ENCODE results near the gene ST8SIA4. TPM values are rescaled to one million over a fixed set of nuclear protein-coding genes. Genes with fewer than 3 reads are reported as not detected.

Gene ST8SIA4
- total and polyA plus RNA-seq, 10 of the 15 experiments (the other 5 are each of a cell fraction or from before 2014, with no cell fraction given): 4.4 to 30.9 (median 19.5) TPM

- H3K27me3 ChIP-seq (replicated peaks in 1 of 2; ENCODE audit: control insufficient read depth in 2 of 2, insufficient read depth in 2 of 2, low read length in 1 of 2): no peaks in the 10 kb centered on the region
- ChIA-PET POLR2A (no interaction called here), RAD21 (ENCODE audit: unreplicated experiment) (interaction anchor here (1.4 kb wide), 1 partner anchor 22 kb away, joined by 4 read pairs; no protein-coding TSS in a partner anchor), SMC1A (ENCODE audit: uncharacterized antibody, unreplicated experiment) (interaction anchor here (0.5 to 1.2 kb wide), 4 partner anchors 9 to 16 kb away, joined by 3 read pairs; no protein-coding TSS in a partner anchor), CTCF (no interaction called here)
- 0 out of 2 replicates have a peak overlapping the region, but pooled peaks have one; percentile 4 for H2AFZ ChIP-seq (ENCODE audit: control insufficient read depth, low read depth, low read length)
- intact Hi-C loops (cut with micrococcal nuclease; ENCODE audit: unreplicated experiment) (no loop called here), in situ Hi-C loops (cut with MboI) (no loop called here)
- peaks cover 4% of the 10 kb centered on the region; the same call in 2 of the 3 replicates for H3K9me3 ChIP-seq (replicated peaks; ENCODE audit: control insufficient read depth, insufficient read depth, low read length)
- H3K4me1 ChIP-seq (ENCODE audit: control insufficient read depth, insufficient read depth, low read length): no peaks in the 10 kb centered on the region
- FAIRE-seq (peak; percentile 57), DNase-seq (ENCODE audit: low read depth, low spot score) (no peak), ATAC-seq (peak; percentile 65)
- TF ChIP-seq IRF5 (IDR thresholded peaks at IDR 0.05; ENCODE audit: borderline replicate concordance) (no peak), SPI1 (IDR thresholded peaks at IDR 0.05; ENCODE audit: borderline replicate concordance, insufficient read depth, low read depth, low read length) (peak; percentile 68; the same call in 1 of the 2 replicates)
- H3K9ac ChIP-seq (ENCODE audit: control insufficient read depth, insufficient read depth, low read length): no peak overlapping the region
- no peak overlapping the region for H3K4me3 ChIP-seq
- H3K27ac ChIP-seq (ENCODE audit: control insufficient read depth, insufficient read depth): no peak overlapping the region
- no peaks in the 10 kb centered on the region for H3K79me2 ChIP-seq (ENCODE audit: control insufficient read depth, insufficient read depth, low read length)
- BruUV-seq (replicated peaks): no TSS peak
- H4K20me1 ChIP-seq (ENCODE audit: control insufficient read depth, insufficient read depth): no peaks in the 10 kb centered on the region
- 88% methylated on average over 5 of the region's 5 CpGs for WGBS (ENCODE audit: insufficient coverage, insufficient replicate concordance, low lambda C conversion rate, missing lambda C conversion rate)
- no peak overlapping the region for H3K4me2 ChIP-seq (ENCODE audit: control insufficient read depth, insufficient read depth)
- no peaks in the 10 kb centered on the region for H3K36me3 ChIP-seq (ENCODE audit: control insufficient read depth in 2 of 2, insufficient read depth in 2 of 2, low read length in 1 of 2)
These were observed 102.5 kb downstream of the ST8SIA4 start for GRCh38 chr5:100800562-100800961.

GRCh38 chr5:100799166-100799565, 103.9 kb downstream of the ST8SIA4 start:
- Histone ChIP-seq H2AFZ (ENCODE audit: control insufficient read depth, low read depth, low read length) (no peak overlapping the region), H3K79me2 (ENCODE audit: control insufficient read depth, insufficient read depth, low read length) (no peaks in the 10 kb centered on the region), H3K9me3 (replicated peaks; ENCODE audit: control insufficient read depth, insufficient read depth, low read length) (peaks cover 11% of the 10 kb centered on the region; the same call in 2 of the 3 replicates), H3K27ac (ENCODE audit: control insufficient read depth, insufficient read depth) (no peak overlapping the region), H3K4me1 (ENCODE audit: control insufficient read depth, insufficient read depth, low read length) (no peaks in the 10 kb centered on the region), H3K4me2 (ENCODE audit: control insufficient read depth, insufficient read depth) (no peak overlapping the region), H3K4me3 (no peak overlapping the region), H3K9ac (ENCODE audit: control insufficient read depth, insufficient read depth, low read length) (no peak overlapping the region), H4K20me1 (ENCODE audit: control insufficient read depth, insufficient read depth) (no peaks in the 10 kb centered on the region), H3K27me3 (replicated peaks in 1 of 2; ENCODE audit: control insufficient read depth in 2 of 2, insufficient read depth in 2 of 2, low read length in 1 of 2) (no peaks in the 10 kb centered on the region), H3K36me3 (ENCODE audit: control insufficient read depth in 2 of 2, insufficient read depth in 2 of 2, low read length in 1 of 2) (no peaks in the 10 kb centered on the region)
- DNase-seq (ENCODE audit: low read depth, low spot score) (no peak), ATAC-seq (no peak), FAIRE-seq (no peak)
- POLR2A ChIA-PET: interaction anchor here (1.0 kb wide), 1 partner anchor 8 kb away, joined by 4 read pairs; no protein-coding TSS in a partner anchor
- RAD21 ChIA-PET (ENCODE audit: unreplicated experiment): interaction anchor here (0.8 to 1.4 kb wide), 2 partner anchors 21 to 29 kb away, joined by 3 to 4 read pairs; no protein-coding TSS in a partner anchor
- intact Hi-C loops (cut with micrococcal nuclease; ENCODE audit: unreplicated experiment): no loop called here
- WGBS (ENCODE audit: insufficient coverage, insufficient replicate concordance, low lambda C conversion rate, missing lambda C conversion rate): 100% methylated on average over 2 of the region's 2 CpGs
- no TSS peak for BruUV-seq (replicated peaks)
- SMC1A ChIA-PET (ENCODE audit: uncharacterized antibody, unreplicated experiment): interaction anchor here (1.0 to 1.1 kb wide), 2 partner anchors 8 to 11 kb away, joined by 3 read pairs; no protein-coding TSS in a partner anchor
- TF ChIP-seq SMC3 (IDR thresholded peaks at IDR 0.05; ENCODE audit: borderline replicate concordance, low read length) (no peak), ZNF24 (IDR thresholded peaks at IDR 0.05) (no peak), EED (IDR thresholded peaks at IDR 0.05; ENCODE audit: low read depth) (no peak), ELK1 (IDR thresholded peaks at IDR 0.05; ENCODE audit: low read depth, low read length) (no peak), CHD2 (IDR thresholded peaks at IDR 0.05; ENCODE audit: borderline replicate concordance, low read depth, low read length) (no peak), ATF7 (IDR thresholded peaks at IDR 0.05; ENCODE audit: low read depth) (no peak), MAX (IDR thresholded peaks at IDR 0.05; ENCODE audit: low read depth, low read length) (no peak), CREB1 (IDR thresholded peaks at IDR 0.05; ENCODE audit: low read depth) (no peak), IKZF2 (IDR thresholded peaks at IDR 0.05) (no peak), POLR2AphosphoS2 (IDR thresholded peaks at IDR 0.05; ENCODE audit: low read depth, low read length) (no peak), NR2C2 (IDR thresholded peaks at IDR 0.05; ENCODE audit: borderline replicate concordance, control insufficient read depth, insufficient read length, low read depth) (no peak), JUNB (IDR thresholded peaks at IDR 0.05) (no peak)
- in situ Hi-C loops (cut with MboI): no loop called here
- CTCF ChIA-PET: interaction anchor here (1.5 kb wide), 1 partner anchor 19 kb away, joined by 5 read pairs; no protein-coding TSS in a partner anchor

Data from GM12878 (cell line).